GM21825 (cell line): ENCODE data around the gene GABRB2.
A peak's percentile ranks its signal among the peaks of the same experiment; 100 is the strongest.
"Not testable (repeated sequence)": the region's sequence is repeated elsewhere in the genome, so short reads cannot be mapped to it uniquely, and the experiment has no call there.

Source experiments
- ATAC-seq: cut with Tn5 transposase; IDR thresholded peaks from one replicate; pipeline ENCODE4 v1.9.1; 2021; ENCODE audit warnings: mild to moderate bottlenecking, moderate library complexity; ENCODE audit not compliant: unreplicated experiment

The GABRB2 gene

DNA sequence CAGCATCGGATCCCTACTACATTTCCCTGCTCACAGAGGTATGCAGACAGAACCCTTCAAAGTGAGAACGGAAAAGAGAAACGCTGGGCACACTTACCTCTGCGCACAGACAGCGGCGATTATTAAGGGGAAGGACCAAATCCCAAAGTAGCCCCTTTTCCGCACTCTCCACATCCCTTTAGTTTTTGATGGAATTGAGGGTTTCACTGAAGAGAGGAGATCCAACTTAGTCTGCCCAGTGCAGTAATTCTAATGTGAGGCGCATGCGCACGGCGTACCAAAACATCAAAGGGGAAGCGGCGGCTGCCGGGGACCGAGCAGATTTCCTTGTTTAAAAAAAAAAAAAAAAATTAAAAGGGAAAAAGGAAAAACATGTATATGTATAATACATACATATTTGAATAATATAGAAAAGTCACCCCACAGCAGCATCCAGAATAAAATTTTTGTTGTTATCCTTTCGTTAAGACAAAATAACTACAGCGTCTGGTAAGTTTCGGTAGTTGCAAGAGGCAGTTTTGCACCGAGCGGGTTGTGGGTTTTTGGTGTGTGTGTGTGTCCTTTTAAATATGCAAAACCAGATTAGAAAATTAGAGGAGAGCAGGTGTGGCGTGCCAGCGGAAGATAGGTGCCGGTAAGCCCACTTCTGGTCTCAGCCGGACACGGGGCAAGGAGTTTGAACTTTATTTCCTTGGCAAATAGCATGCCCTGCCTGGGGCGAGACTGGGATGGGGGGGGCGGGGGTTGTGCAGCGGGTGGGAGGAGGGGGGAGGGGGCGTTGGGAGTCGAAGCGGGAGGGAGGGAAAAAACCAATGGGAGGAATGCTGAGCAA lies at the start of gene GABRB2:
Gene GABRB2, minus strand, starts transcription at position 256 of the 832 bp plus-strand sequence. Its CDS starts 82 bp downstream, at position 174.
- ATAC-seq, result peak; percentile 67

DNA sequence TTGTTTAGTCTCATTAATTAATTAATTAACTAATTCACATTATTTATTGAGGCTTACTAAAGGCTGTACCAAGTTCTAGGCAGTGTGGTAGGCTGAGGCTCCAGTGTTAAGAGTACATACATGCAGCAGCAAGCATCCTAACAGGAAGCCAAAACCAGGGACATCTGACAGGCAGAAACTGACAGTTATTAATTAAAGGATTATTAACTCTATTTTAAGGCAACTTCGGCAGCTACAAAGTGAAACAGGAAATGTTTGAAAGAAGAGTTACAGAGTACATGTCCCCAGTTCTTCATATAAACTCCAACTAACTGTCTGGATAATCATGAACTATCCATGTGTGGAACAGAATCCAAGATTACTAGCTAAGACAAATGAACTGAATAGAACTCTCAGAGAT lies 39.3 kb upstream of the GABRB2 start:
- no peak for ATAC-seq

DNA sequence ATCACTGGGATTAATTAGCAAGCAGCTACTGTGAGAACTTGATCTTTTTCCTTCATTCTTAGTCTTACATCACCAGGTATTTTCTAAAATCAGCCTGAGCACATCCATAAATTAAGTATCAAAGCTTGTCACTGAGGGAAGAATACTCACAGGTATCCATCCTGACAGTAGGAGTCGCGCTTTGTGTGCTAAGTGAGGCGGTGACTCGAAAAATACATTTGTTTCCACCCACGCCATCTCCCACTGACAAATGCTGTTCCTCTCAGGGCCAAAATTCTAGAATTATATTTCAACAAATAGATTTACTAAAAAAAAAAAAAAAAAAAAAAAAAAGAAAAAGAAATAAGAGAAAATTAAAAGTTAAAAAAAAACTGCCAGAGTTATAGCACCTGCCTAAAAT lies 34.1 kb upstream of the GABRB2 start:
- no peak for ATAC-seq

DNA sequence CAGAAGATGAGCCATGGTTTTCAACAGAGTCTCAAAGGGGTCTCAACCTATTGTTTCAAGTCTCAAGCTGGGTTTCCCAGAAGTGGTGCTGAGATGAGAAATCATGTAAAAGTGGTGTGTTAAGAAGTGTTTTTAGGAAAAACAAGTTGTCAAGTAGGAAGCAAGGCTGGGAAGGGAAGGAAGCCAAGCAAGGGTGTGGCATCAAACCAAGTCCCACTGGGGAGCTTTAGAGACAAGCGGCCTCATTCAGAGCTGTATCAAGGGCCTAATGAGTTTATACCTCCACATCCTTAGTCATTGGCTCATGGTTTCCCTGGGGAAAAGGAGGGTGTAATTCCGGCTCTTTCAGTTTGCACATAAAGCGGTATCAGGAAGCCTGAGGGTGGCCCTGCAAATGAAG lies 26.4 kb upstream of the GABRB2 start:
- no peak for ATAC-seq

DNA sequence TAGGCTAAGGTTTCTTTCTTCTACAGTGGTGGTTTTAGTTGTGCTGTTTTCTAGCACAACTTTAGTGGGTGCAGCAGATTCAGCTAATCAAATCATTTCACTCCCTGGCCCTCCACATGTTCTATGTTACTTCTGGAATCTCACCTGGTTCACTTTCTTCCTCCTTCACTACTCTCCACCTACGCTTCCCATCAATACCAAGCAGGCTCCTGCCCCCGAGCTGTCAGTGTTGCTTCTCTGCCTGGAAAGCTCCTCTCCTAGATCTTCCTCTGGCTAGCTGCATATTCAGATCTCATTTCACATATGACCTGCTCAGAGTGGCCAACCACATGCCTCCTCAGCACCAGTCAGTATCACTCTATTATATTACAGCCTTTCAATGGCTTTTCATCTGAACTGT lies 19.6 kb upstream of the GABRB2 start:
- no peak for ATAC-seq

DNA sequence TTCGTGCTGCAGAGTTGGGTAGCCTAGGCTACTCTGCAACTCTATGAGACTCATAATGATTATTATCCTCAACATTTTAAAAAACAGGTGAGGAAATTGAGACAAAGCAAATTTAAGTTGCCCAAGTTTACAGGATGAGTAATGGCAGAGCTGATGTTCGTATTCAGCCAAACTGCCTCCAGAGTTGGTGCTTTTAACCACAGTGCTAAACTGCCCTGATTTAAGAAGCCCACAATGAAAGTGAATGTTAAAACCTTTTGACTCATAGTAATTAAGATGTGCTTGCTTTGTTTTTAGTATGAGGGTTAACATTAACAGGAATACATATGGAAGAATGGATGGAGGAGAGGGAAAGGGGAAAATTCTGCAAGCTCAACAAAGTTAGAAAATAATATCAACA lies 15.9 kb upstream of the GABRB2 start:
- ATAC-seq, result no peak

DNA sequence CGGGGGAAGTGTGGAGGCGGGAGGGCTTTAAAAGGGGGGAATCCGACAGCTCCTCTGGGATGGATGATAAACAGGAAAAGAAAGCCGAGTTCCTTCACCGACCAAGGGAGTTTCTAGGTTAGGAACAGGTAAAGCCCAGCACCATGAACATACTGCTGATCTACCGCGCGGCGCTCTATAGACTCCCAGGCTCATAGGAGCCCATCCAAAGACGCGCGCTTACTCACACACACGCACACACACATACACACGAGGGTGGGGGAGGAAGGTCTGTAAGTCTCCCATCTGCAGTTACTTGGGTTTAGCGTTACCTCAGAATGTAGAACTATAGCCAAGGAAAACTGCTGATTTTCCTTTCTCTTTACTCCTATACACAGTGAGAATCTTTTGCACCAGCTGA lies 2.6 kb upstream of the GABRB2 start:
- ATAC-seq, result no peak

DNA sequence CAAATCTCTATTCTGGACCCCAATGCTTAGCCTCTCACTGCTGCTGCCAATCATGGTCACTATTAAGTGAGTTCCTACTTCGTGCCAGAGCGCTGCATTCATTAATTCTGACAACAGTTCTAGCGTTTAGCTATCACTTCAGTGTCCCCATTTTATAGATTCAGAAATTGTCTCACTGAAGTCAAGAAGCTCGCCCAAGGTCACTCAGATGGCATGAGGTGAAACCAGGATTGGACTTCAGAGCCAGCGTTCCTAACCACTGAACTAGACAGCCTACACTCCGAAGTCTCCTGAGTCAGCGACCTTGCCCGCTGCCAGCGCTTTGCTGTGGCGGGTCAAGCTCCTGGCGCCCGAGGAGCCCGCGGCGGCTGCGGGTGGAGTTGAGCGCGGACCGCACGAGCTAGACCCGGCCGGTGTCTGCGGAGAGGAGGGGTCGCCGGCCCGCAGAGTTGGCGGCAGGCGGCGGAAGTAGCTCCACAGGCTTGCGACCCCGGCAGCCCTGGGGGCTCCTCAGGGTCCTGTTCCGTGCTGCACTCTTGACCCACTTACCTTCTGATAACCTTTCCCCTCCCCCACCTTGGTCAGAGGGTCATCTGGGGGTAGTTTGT lies 2.1 kb upstream of the GABRB2 start:
- no peak for ATAC-seq

DNA sequence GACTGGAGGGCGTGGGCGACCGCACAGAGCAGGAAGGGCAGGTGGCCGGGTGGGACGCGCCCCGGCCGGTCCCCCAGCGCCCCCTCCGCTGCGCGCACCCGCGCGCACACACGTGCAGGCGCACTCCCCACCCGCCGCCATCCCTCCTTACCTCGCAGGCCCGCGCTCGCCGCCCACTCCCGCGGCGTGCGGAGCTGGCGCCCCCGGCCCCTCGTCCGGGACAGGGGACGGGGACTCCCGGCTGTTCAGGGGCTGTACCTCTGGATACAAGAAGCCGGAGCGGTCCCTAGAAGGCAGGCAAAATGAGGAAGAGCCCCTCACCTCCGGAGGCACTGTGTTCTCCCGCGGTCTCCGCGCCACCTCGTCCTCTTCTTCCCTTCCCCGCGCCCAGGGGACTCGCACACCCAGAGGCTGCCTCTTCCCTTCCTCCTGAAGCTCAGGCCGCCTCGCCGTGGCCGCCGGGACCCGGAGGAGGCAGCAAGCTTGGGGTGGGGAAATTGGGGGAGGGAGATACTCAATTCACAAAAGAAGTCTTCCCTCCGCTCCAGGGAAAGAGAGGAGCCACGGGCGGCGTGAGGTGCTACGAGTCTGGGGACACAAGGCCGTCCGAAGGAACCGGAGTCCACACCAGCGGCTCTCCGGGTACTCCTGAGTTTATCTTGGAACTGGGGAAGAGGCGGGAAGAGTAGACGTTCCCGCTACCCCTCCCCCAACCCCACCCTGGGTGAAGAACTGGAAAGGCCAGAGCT lies 1.4 kb upstream of the GABRB2 start:
- ATAC-seq, result no peak

DNA sequence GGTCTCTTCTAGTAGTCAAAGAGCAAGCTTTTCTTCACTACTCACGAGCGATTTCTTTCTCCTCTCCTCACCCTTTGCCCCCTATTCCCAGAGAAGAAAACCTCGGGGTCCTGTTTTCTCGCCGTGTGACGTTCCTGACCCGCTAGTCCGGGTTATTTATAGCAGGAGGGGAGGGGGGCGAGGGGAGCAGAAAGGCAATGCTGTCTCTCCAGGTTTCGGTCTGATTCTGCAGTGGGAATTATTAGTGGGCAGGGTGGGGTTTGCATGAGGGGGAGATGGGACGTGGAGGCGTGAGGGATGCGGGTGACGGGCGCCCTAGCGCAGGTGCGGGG lies 847 bp upstream of the GABRB2 start:
- ATAC-seq, result no peak

DNA sequence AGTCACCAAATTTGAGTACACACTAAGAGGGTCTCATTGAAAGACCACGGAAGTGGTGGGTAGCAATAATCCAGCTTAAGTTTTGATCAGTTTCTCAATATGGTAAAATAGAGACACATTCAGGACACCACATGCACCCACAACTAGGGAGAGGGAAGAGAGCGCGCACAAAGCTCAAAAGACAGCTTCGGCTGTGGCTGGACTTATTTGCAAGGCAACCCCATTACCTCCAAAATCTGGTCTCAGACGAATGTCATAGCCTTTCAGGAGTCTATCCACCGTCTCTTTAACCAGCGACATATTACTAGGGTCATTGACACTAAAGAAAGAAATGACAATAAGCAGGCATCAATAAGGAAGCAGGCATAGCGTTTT lies 443 bp downstream of the GABRB2 start:
- ATAC-seq, result no peak

DNA sequence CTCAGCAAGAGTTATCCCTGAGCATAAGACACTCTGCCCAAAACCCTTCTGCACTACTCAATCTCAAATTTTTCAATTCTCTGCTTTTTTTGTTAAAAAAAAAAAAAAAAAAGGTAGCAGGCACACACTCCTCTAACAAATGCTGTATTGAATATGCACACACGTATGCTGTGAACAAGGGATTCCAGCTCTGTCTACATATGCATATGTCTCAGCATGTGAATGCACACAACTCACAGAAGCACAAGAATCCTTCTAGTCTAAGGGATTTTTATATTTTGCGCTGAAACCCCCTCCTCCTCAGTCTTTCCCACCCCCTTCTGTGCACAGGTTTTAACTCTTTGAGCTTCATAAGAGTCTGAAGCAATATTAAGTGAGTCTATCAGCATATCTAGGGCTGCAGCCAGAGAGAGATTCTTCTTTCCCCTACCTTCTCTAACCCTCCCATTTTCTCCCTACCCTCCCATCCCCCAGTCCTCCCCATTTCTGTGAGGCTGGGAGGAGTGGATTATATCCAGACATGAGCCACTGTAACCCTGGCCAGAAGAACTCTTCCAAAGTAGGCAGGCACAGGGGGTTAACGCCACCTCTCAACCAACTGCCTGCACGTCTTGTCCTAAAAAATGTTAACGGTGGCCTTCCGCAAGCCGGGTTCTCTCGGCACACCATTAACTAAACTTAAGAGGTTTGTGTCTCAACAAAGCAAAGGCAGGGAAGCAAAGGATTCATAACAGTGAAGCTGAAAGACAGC lies 1.0 kb downstream of the GABRB2 start:
- ATAC-seq, result no peak

DNA sequence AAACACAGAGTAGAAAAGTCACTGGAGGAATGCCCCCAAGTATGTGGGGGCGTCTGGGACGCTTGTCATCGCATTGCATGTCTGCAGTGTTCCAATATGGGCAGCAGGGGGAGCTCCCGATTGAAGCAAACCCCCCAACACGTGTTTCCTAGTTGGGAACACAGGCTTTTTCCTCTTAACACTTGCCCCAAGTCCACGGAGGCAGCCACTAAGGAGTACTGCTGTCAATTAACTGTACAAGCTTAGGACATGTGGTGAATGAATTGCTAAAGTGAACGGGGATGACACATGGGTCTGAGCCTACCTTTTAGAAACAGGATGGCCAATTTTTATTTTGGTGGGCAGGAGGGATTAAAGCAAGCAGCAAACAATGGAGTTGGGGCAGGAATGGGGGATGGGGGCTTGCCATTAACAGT lies 2.2 kb downstream of the GABRB2 start:
- peak; percentile 61 for ATAC-seq

DNA sequence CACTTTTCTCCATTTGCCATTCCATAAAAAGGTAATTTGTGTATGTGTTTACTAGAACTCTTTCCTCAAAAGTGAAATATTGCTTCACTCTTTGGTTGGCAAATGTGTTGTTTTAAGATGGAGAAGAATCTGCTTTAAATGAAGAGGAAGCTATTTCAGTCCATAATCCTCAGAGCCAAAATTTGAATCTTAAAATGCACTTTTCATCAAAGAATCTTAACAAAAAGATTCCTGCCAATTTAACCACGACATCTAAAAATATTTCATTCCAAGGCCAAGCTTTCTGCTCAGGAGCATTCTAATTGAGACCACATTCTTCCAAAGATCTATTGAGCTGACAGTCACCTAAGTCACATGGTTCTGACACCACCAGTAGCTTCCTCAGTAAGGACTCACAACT lies 7.5 kb downstream of the GABRB2 start:
- ATAC-seq, result no peak

DNA sequence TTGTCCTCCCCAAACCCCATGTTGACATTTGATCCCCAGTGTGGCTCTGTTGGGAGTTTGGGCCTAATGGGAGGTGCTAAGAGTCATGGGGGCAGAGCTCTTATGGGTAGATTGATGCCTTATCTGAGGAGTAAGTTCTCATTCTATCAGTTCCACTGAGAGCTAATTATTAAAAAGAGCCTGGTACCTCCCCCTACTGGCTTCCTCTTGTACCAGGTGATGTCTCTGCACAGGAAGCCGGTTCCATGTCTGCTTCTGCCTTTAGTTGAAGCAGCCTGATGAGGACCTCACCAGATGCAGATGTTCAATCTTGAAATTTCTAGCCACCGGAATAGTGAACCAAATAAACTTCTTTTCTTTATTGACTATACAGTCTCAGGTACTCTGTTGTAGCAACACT lies 10.8 kb downstream of the GABRB2 start:
- ATAC-seq, result peak; percentile 63

DNA sequence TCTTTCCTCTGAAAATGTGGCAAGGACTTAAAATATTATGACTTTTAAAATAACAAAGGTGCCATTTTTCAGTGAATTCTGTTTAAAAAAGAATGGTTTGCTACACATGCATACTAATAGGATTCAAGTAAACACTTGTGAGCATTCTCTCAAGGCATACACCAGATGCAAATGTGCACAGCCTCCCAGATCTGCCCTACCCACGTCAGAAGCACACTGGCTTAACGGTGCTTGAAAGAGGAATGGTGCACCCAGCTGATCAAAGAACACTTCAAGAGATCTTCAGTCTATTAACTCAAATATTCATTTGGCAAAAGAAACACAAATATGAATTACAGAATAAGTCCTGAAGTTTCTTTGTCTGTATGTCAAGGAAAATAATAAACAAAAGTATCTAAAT lies 15.8 kb downstream of the GABRB2 start:
- ATAC-seq, result no peak

DNA sequence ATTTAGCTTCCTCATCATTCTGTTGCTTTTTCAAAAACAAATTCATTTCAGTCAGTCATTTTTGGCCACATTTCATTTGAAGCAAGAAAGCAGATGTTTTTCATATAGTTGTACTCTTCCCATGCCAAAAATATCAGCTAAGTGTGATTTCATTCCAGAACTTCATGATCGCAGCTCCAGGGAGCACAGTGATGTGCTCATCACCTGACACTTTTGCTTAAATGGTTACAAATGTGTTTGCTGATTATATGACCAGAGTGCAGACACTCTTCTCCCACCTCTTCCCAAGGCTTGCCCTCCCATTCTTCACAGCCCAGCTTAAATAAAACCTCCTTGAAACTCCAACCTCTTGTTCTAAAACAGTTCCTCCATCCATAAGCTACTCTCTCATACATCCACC lies 32.6 kb downstream of the GABRB2 start:
- ATAC-seq, result no peak

DNA sequence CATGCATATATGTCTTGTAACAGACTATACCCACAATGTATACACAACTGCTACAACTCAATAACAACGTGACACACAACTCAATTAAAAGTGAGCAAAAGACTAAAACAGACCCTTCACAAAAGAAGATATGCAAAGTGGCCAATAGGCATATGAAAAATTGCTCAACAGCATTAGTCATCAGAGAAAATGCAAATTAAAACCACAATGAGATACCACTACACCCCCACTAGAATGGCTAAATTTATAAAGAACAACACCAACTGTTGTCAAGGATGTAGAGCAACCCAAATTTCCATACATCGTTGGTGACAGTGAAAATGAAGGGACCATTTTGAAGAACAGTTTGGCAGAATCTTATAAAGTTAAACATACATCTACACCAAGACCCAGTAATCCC lies 38.9 kb downstream of the GABRB2 start:
- peak; percentile 52 for ATAC-seq

DNA sequence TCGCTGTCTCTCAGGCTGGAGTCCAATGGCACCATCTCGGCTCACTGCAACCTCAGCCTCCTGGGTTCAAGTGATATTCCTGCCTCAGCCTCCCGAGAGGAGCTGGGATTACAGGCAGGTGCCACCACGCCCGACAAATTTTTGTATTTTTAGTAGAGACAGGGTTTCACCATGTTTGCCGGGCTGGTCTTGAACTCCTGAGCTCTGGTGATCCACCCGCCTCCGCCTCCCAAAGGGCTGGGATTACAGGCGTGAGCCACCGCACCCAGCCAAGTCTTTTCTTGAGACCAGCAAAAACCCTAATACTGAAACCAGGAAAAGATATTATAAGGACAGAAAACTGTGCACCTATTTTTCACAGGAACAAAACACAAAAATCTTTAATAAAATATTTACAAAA lies 41.4 kb downstream of the GABRB2 start:
- not testable (repeated sequence) for ATAC-seq

DNA sequence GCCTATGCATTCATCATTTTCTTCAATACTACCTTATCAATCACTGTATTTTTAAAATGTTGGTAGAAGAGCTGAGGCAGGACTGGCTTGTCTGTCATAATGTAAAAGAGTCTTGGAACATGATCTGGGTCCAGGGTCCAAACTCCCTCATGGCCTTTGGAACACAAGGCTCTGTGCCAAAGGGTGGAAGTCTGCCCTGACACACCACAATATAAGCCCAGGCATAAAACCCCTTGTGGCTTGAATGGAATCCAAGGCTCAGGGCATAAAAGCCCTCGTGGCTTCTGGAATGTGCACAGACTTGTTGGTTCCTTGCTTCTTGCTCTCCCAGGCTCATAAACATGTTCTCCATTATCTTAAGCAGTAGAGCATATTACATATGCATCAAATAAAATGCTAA lies 48.0 kb downstream of the GABRB2 start:
- ATAC-seq, result no peak

DNA sequence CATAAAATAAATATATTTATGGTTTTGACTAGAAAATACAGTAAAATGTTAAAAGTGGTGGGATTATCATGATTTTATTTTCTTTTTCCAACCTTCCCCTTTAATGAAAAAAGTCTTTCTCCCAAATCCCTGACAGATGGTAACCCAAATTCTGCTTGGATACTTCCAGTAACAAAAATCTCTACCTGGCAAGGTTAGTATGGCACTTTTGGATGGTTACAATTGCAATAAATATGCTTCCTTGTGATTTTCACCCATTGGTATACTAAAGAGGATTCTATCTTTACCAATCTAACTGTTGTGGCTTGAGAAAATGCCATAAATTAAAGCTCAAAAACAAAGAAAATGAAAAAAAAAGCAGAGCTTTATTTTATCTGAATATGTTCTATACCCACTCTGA lies 62.8 kb downstream of the GABRB2 start:
- no peak for ATAC-seq
